OCI-LY3 (cell line): ENCODE data around the gene IL21.

Experiments used
- CTCF ChIP-seq: fragments of 200-600, 300-600 bp; sonication (generic); IDR thresholded peaks from 2 replicates; pipeline ENCODE4 v1.5.1; 2014; ENCODE audit warnings: antibody characterized with exemption, low read length, low read depth
- EZH2phosphoT487 ChIP-seq: fragments of 200-600 bp; shearing (Covaris generic); IDR thresholded peaks from 2 replicates; pipeline ENCODE4 v1.6.1; 2018; ENCODE audit warnings: antibody characterized with exemption, mixed run types, low read depth

- TF ChIP-seq CTCF (no peak), EZH2phosphoT487 (no peak)
Measured at GRCh38 chr4:122647656-122648055, 26.8 kb upstream of the IL21 start.
